Suppressor macrophage treated with lipopolysaccharide for 1 hour (primary cell): ENCODE measurements around the gene CSNK1G2.
A peak's percentile ranks its signal among the peaks of the same experiment; 100 is the strongest.

Source experiments
- DNase-seq, 3 donors: peaks; one replicate each; pipeline ENCODE4 v3.0.0-alpha.2; 2020 to 2022

Gene CSNK1G2

GRCh38 chr19:1944916-1945561, 4.1 kb downstream of the CSNK1G2 start:
- no peak for DNase-seq

- peak in 2 of 3 donors; percentile 31 to 64 for DNase-seq
These were observed 4.9 kb downstream of the CSNK1G2 start for GRCh38 chr19:1945899-1946298.

GRCh38 chr19:1947651-1948209, 6.8 kb downstream of the CSNK1G2 start:
- peak; percentile 53 to 80 (median 61) for DNase-seq

- no peak for DNase-seq
These were observed 8.5 kb downstream of the CSNK1G2 start for GRCh38 chr19:1949304-1950101.

- no peak for DNase-seq
These were observed 9.7 kb downstream of the CSNK1G2 start for GRCh38 chr19:1950640-1951039.

- no peak for DNase-seq
These were observed 11.7 kb downstream of the CSNK1G2 start for GRCh38 chr19:1952635-1953034.

GRCh38 chr19:1953037-1953436, 12.1 kb downstream of the CSNK1G2 start:
- DNase-seq, result no peak

- no peak for DNase-seq
These were observed 12.6 kb downstream of the CSNK1G2 start for GRCh38 chr19:1953441-1954094.

- DNase-seq, result no peak
These were observed 13.6 kb downstream of the CSNK1G2 start for GRCh38 chr19:1954532-1954933.

- DNase-seq, result no peak
These were observed 14.5 kb downstream of the CSNK1G2 start for GRCh38 chr19:1955171-1956121.

GRCh38 chr19:1956122-1956494, 15.1 kb downstream of the CSNK1G2 start:
- no peak for DNase-seq

GRCh38 chr19:1956868-1957492, 16.0 kb downstream of the CSNK1G2 start:
- DNase-seq, result no peak

- DNase-seq, result no peak
These were observed 16.7 kb downstream of the CSNK1G2 start for GRCh38 chr19:1957562-1958248.

- no peak for DNase-seq
These were observed 19.1 kb downstream of the CSNK1G2 start for GRCh38 chr19:1959928-1960589.

- no peak for DNase-seq
These were observed 20.3 kb downstream of the CSNK1G2 start for GRCh38 chr19:1961000-1961883.

GRCh38 chr19:1962674-1963073, 21.7 kb downstream of the CSNK1G2 start:
- no peak for DNase-seq

- DNase-seq, result no peak
These were observed 26.2 kb downstream of the CSNK1G2 start for GRCh38 chr19:1967087-1967608.

GRCh38 chr19:1968279-1969175, 27.6 kb downstream of the CSNK1G2 start:
- no peak for DNase-seq
